AG09309 (cell line): ENCODE results near the gene KIR2DL1.
"Not testable (repeated sequence)": the region's sequence is repeated elsewhere in the genome, so short reads cannot be mapped to it uniquely, and the experiment has no call there.

Experiments
- DNase-seq: peaks from one replicate; pipeline ENCODE4 v3.0.0-alpha.2; 2010; ENCODE audit warnings: low read depth
- H3K4me3 ChIP-seq: 2 replicates; pipeline ENCODE4 v1.5.1; 2011; ENCODE audit warnings: mild to moderate bottlenecking, low read depth, low read length, moderate library complexity; ENCODE audit not compliant: control insufficient read depth
- TF ChIP-seq, protein P1 (sequence below): IDR thresholded peaks from 2 replicates; pipeline ENCODE4 v1.5.1; 2011; ENCODE audit warnings: mild to moderate bottlenecking, low read depth, low read length, inconsistent platforms; ENCODE audit not compliant: insufficient read depth, control insufficient read depth; ENCODE audit errors: missing control alignments

Gene KIR2DL1

DNA sequence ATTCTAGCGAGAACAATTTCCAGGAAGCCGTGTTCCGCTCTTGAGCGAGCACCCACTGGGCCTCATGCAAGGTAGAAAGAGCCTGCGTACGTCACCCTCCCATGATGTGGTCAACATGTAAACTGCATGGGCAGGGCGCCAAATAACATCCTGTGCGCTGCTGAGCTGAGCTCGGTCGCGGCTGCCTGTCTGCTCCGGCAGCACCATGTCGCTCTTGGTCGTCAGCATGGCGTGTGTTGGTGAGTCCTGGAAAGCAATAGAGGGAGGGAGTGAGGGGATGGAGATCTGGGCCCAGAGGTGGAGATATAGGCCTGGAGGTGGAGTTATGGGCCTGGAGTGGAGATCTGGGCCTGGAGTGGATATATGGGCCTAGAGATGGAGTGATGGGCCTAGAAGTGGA is at the start of gene KIR2DL1:
Gene KIR2DL1, plus strand, starts transcription at position 148 of the 400 bp plus-strand sequence. Its CDS starts 58 bp downstream, at position 206.
- not testable (repeated sequence) for DNase-seq

DNA sequence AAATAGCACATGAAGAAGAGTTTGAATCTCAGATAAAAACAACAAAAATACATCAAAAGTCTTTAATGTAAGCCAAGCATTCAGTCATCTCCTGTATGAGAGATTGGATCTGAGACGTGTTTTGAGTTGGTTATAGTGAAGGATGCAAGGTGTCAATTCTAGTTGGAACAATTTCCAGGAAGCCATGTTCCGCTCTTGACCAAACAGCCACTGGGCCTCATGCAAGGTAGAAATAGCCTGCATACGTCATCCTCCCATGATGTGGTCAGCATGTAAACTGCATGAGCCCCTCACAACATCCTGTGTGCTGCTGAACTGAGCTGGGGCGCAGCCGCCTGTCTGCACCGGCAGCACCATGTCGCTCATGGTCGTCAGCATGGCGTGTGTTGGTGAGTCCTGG is 45.5 kb upstream of the KIR2DL1 start, which contains the start of gene KIR3DL3:
Gene KIR3DL3, plus strand, starts transcription at position 301 of the 400 bp plus-strand sequence. Its CDS starts 55 bp downstream, at position 356.
- TF ChIP-seq, protein P1, sequence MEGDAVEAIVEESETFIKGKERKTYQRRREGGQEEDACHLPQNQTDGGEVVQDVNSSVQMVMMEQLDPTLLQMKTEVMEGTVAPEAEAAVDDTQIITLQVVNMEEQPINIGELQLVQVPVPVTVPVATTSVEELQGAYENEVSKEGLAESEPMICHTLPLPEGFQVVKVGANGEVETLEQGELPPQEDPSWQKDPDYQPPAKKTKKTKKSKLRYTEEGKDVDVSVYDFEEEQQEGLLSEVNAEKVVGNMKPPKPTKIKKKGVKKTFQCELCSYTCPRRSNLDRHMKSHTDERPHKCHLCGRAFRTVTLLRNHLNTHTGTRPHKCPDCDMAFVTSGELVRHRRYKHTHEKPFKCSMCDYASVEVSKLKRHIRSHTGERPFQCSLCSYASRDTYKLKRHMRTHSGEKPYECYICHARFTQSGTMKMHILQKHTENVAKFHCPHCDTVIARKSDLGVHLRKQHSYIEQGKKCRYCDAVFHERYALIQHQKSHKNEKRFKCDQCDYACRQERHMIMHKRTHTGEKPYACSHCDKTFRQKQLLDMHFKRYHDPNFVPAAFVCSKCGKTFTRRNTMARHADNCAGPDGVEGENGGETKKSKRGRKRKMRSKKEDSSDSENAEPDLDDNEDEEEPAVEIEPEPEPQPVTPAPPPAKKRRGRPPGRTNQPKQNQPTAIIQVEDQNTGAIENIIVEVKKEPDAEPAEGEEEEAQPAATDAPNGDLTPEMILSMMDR, result no peak
- no peak within 1 kb of the TSS for H3K4me3 ChIP-seq
- no peak for DNase-seq

More for the DNA sequence above, at the start of gene KIR2DL1:
- H3K4me3 ChIP-seq, result not testable (repeated sequence)

DNA sequence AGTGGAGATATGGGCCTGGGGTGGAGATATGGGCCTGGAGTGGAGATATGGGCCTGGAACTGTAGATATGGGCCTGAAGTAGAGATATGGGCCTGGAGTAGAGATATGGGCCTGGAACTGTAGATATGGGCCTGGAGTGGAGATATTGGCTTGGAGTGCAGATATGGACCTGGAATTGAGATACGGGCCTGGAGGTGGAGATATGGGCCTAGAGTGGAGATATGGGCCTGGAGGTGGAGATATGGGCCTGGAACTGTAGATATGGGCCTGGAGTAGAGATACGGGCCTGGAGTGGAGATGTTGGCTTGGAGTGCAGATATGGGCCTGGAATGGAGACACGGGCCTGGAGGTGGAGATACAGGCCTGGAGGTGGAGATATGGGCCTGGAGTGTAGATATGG is 44.9 kb upstream of the KIR2DL1 start:
- TF ChIP-seq, protein P1, result no peak
- no peak for DNase-seq
- no peak overlapping the region for H3K4me3 ChIP-seq

DNA sequence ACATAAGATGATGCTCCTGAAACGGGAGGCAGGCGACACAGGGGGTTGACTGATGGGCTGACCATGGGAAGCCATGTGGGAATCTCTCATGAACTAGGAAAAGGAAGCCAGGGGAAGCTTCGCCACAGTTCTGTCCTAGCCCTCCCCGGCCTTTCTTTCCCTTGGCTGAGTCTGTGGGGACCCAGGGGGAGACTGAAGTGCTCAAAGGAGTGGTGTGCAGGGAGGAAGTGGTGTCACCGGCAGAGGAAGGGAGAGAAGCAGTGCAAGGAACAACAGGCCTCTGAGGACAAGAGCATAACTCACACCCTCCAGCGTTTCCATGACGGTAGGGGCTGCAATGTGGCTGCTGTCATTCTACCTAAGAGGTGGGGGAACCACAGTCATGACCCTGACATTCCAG is 44.3 kb upstream of the KIR2DL1 start:
- DNase-seq, result no peak
- TF ChIP-seq, protein P1, result no peak
- H3K4me3 ChIP-seq, result no peak overlapping the region

DNA sequence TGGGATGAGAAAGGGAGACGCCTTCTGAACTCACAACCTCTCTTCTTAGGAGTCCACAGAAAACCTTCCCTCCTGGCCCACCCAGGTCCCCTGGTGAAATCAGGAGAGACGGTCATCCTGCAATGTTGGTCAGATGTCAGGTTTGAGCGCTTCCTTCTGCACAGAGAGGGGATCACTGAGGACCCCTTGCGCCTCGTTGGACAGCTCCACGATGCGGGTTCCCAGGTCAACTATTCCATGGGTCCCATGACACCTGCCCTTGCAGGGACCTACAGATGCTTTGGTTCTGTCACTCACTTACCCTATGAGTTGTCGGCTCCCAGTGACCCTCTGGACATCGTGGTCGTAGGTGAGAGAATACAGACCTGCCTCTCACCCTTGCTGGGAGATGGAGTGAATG is 42.0 kb upstream of the KIR2DL1 start:
- H3K4me3 ChIP-seq, result no peak overlapping the region
- TF ChIP-seq, protein P1, result no peak
- no peak for DNase-seq

DNA sequence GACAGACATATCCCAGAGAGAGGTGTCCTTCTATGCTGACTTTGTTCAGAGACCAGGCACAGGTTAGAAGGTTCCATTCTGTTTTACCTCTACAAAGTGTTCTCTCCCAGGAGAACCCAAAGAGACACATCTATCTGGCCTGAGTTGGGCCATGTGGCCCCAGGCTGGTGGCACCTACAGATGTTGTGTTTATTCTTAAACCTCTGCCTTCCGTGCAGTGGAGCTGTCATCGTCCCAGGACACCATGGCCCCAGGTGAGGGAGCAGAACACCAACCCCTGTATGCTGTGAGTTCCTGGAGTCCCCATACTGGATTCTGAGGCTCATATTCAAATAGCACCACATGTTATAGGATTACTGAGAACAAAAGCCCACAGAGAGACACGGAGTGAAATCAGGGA is 41.4 kb upstream of the KIR2DL1 start:
- no peak overlapping the region for H3K4me3 ChIP-seq
- DNase-seq, result no peak
- TF ChIP-seq, protein P1, result no peak

DNA sequence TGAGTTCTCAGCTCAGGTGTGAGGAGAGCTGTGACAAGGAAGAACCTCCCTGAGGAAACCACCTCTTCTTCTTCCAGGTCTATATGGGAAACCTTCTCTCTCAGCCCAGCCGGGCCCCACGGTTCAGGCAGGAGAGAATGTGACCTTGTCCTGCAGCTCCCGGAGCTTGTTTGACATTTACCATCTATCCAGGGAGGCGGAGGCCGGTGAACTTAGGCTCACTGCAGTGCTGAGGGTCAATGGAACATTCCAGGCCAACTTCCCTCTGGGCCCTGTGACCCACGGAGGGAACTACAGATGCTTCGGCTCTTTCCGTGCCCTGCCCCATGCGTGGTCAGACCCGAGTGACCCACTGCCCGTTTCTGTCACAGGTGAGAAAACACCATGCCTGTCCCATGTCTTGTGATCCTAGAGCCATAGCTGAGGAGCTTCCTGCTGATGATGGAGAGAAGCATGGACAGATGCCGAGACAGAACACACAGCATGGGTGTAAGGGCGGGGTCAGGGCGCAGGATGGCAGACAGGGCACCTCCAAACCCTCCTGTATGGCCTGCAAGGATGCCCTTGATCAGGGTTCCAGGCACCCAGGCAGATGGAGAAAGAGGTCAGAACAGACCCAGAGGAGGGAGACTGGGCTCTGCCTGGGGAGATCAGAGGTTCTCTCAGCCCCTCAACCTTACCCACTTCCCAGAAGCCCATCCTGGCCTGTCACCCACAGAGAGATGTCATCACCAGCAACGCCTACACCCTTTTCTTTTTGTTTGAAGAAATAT is 40.0 kb upstream of the KIR2DL1 start:
- no peak overlapping the region for H3K4me3 ChIP-seq
- no peak for DNase-seq
- TF ChIP-seq, protein P1, result no peak
